NCI-H82 treated with DMSO at 0.1 percent for 48 hours (cell line): ENCODE measurements around the gene ACCS.

Experiments
- DNase-seq: peaks from one replicate; lab custom pipeline; 2025; ENCODE audit not compliant: unreplicated experiment; lab: John Stamatoyannopoulos, UW

The ACCS gene

DNA sequence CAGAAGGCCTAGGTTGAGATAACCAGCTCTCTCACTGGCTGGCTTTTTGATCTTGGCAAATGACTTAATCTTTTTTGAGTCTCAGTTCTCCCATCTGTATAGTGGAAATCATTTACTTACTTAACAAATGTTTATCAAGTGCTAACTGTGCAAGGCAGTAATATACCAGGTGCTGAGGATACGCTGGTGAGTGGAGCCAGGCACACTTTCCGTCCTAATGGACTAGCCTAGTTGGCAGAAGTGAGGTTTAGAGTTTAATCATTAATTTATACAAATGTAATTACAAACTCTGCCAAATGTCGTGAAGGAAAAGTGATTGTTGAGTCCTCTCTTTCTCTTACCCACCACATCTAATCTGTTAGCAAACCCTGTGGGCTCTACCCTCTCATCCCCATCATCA, 62.7 kb downstream of the ACCS start:
- DNase-seq, result no peak

DNA sequence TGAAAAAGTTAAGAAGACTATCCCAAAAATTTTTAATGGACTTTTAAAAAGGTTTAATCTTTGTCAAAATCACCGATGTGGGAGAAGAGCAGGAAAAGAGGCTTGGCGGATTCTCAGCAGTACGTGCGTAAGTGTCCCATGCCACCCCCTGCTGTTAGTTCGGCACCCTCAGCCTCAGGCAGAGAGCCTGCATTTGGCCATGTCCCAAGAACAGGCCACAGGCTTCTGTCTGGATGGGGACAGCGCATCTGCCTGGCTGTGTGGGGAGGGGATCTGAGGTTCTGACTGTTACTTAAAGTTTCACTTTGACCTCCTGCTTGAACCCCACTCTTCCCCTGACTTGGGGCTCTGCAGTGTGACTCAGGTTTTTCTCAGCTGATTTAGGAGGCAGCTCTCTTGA, 64.7 kb downstream of the ACCS start:
- no peak for DNase-seq

DNA sequence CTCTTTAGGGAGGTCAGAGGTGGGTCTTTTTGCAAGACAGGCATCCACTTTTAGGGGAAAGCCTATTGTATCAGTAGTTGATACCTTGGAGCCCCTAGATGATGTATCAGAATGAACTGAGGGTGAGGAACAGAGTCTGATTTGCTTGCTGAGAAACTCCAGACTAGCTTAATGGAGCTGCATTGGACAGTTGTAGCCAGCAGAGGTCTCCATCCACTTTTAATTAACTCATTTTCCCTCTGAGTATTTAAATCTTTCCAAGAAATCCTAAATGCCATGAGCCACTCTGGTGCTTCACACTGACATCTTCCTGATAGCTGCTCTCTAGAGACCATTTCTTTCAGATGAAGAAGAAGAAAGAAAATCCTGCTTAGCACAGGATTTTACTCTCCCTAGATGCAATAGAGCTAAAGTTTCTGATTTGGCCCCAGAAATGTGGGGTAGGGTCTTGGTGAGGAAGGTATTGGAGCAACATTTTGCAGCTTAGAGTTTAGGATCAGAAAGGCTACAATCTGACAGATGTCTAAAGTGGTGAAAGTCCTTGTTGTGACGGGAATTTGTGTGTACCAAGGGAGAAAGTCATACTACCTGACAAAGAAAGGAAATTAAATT, 67.4 kb downstream of the ACCS start:
- no peak for DNase-seq
